Activated CD4-positive, CD25-positive, alpha-beta regulatory T cell treated with anti-CD3 and anti-CD28 coated beads, Interleukin-2, amount 50 U/mL, for 24 hours (primary cell): Measurements from ENCODE around the gene PTBP3.
"Not testable (repeated sequence)": the region's sequence is repeated elsewhere in the genome, so short reads cannot be mapped to it uniquely, and the experiment has no call there.

Experiments
- ATAC-seq, 2 donors: fragments of 150-1000 bp; cut with Tn5 transposase; one replicate each; pipeline ENCODE4 v1.10.0; 2021; ENCODE audit warnings: mild to moderate bottlenecking in 1 of 2, moderate library complexity in 1 of 2

Gene PTBP3

GRCh38 chr9:112267086-112267485 is 66.3 kb downstream of the PTBP3 start:
- ATAC-seq, result not testable (repeated sequence)

GRCh38 chr9:112265391-112265790 is 68.0 kb downstream of the PTBP3 start:
- no peak for ATAC-seq

GRCh38 chr9:112262577-112262976 is 70.8 kb downstream of the PTBP3 start:
- ATAC-seq, result no peak

GRCh38 chr9:112261133-112261532 is 72.3 kb downstream of the PTBP3 start:
- peak in 1 of 2 donors; percentile 59 for ATAC-seq

- no peak for ATAC-seq
Observed at GRCh38 chr9:112258106-112258505, 75.3 kb downstream of the PTBP3 start.

GRCh38 chr9:112252194-112252593 is 81.2 kb downstream of the PTBP3 start:
- ATAC-seq, result peak; percentile 42 to 47

- peak; percentile 88 to 89 for ATAC-seq
Observed at GRCh38 chr9:112249277-112249676, 84.1 kb downstream of the PTBP3 start.

GRCh38 chr9:112248722-112249121 is 84.7 kb downstream of the PTBP3 start:
- peak in 1 of 2 donors; percentile 18 for ATAC-seq

- ATAC-seq, result no peak
Observed at GRCh38 chr9:112247090-112247489, 86.3 kb downstream of the PTBP3 start.

GRCh38 chr9:112245126-112245525 is 88.3 kb downstream of the PTBP3 start:
- ATAC-seq, result no peak

GRCh38 chr9:112242147-112242804 is 91.1 kb downstream of the PTBP3 start:
- ATAC-seq, result no peak

- no peak for ATAC-seq
Observed at GRCh38 chr9:112241491-112241890, 91.9 kb downstream of the PTBP3 start.

- no peak for ATAC-seq
Observed at GRCh38 chr9:112239708-112240107, 93.7 kb downstream of the PTBP3 start.

GRCh38 chr9:112239284-112239683 is 94.1 kb downstream of the PTBP3 start:
- no peak for ATAC-seq

- ATAC-seq, result no peak
Observed at GRCh38 chr9:112234779-112235178, 98.6 kb downstream of the PTBP3 start.

- no peak for ATAC-seq
Observed at GRCh38 chr9:112233769-112234168, 99.7 kb downstream of the PTBP3 start.

GRCh38 chr9:112232233-112232632 is 101.2 kb downstream of the PTBP3 start:
- no peak for ATAC-seq

- no peak for ATAC-seq
Observed at GRCh38 chr9:112226091-112226490, 107.3 kb downstream of the PTBP3 start.

GRCh38 chr9:112224401-112225289 is 108.8 kb downstream of the PTBP3 start:
- peak; percentile 55 to 78 for ATAC-seq

- ATAC-seq, result peak; percentile 71 to 85
Observed at GRCh38 chr9:112218908-112219307, 114.5 kb downstream of the PTBP3 start.

GRCh38 chr9:112212926-112213325 is 120.5 kb downstream of the PTBP3 start:
- ATAC-seq, result no peak

- ATAC-seq, result no peak
Observed at GRCh38 chr9:112207451-112207850, 126.0 kb downstream of the PTBP3 start.

GRCh38 chr9:112203536-112203935 is 129.9 kb downstream of the PTBP3 start:
- no peak for ATAC-seq

- no peak for ATAC-seq
Observed at GRCh38 chr9:112200711-112201110, 132.7 kb downstream of the PTBP3 start.
